K562 (cell line): ENCODE data around the gene DNAH10. TPM values are rescaled to one million over a fixed set of nuclear protein-coding genes. Genes with fewer than 3 reads are reported as not detected.
A peak's percentile ranks its signal among the peaks of the same experiment; 100 is the strongest.

Source experiments
- ATAC-seq: fragments of 200-7000 bp; cut with Tn5 transposase; 3 replicates; pipeline ENCODE4 v1.9.1; 2020; ENCODE audit warnings: moderate library complexity
- BruUV-seq: library from RNA; stranded (reverse); fragments of 400-500 nt; replicated peaks from 2 replicates; lab custom pipeline; 2021; lab: Mats Ljungman, UMichigan
- CTCF ChIA-PET: fragments of 300-600 bp; formaldehyde crosslinking; extraction: SDS; loops from one replicate; lab custom pipeline; 2021; ENCODE audit warnings: low intra/inter-chr PET ratio; lab: Yijun Ruan, JAX
- POLR2A ChIA-PET: fragments of 300-600, 350-650 bp; sonication (Branson Sonifier 250); formaldehyde crosslinking; extraction: SDS; loops from one replicate; lab custom pipeline; 2021; ENCODE audit warnings: antibody characterized with exemption, inconsistent platforms; lab: Yijun Ruan, JAX
- DNase-seq, 4 experiments: peaks; one replicate each; pipeline versions ENCODE4 v3.0.0 to v3.0.0-alpha.2; 2011 to 2018; ENCODE audit warnings: low spot score in 3 of 4, mixed read lengths in 3 of 4; ENCODE audit errors: extremely low read depth in 1 of 4
- FAIRE-seq: peaks from 2 replicates; lab custom pipeline; 2011; peaks lifted over from hg19 to GRCh38; lab: Jason Lieb, UNC
- H2AFZ ChIP-seq: 2 replicates; pipeline ENCODE4 v1.6.0; 2011; ENCODE audit warnings: low read depth, low read length, control low read depth, inconsistent platforms
- H3K27ac ChIP-seq: fragments of 200-600 bp; 3 replicates; pipeline ENCODE4 v1.8.0; 2011; ENCODE audit warnings: low read depth, mild to moderate bottlenecking, control low read depth, inconsistent platforms, low read length, moderate library complexity, mixed read lengths; ENCODE audit errors: extremely low read depth
- H3K27me3 ChIP-seq, 2 experiments: fragments of 300-600 bp in 1 of 2; 2 replicates in 1 of 2; 3 replicates in 1 of 2; pipeline versions ENCODE4 v1.6.0 to v1.8.0; 2011; ENCODE audit warnings: inconsistent platforms in 2 of 2, low read length in 2 of 2, mild to moderate bottlenecking in 1 of 2, mixed read lengths in 1 of 2, moderate library complexity in 1 of 2; ENCODE audit not compliant: control insufficient read depth in 2 of 2, insufficient read depth in 2 of 2
- H3K36me3 ChIP-seq: fragments of 300-600 bp; 3 replicates; pipeline ENCODE4 v1.8.0; 2011; ENCODE audit warnings: mild to moderate bottlenecking, low read length, inconsistent platforms; ENCODE audit not compliant: control insufficient read depth, insufficient read depth
- H3K4me1 ChIP-seq, 2 experiments: fragments of 200-600 bp in 1 of 2; replicated peaks in 1 of 2; 2 replicates in 1 of 2; 3 replicates in 1 of 2; pipeline versions ENCODE4 v1.5.1 to v1.8.0; 2011; ENCODE audit warnings: inconsistent platforms in 2 of 2, low read length in 2 of 2, mild to moderate bottlenecking in 1 of 2, mixed read lengths in 1 of 2, moderate library complexity in 1 of 2; ENCODE audit not compliant: control insufficient read depth in 2 of 2, insufficient read depth in 2 of 2
- H3K4me2 ChIP-seq: 2 replicates; pipeline ENCODE4 v1.6.1; 2011; ENCODE audit warnings: low read length, control low read depth, inconsistent platforms, mixed read lengths; ENCODE audit not compliant: insufficient read depth
- H3K4me3 ChIP-seq: fragments of 200-600 bp; sonication (generic), shearing (Covaris generic); 2 replicates; pipeline ENCODE4 v1.5.1; 2016; ENCODE audit warnings: control low read depth, inconsistent platforms
- H3K79me2 ChIP-seq: fragments of 200-600 bp; 3 replicates; pipeline ENCODE4 v1.8.0; 2011; ENCODE audit warnings: low read length, inconsistent platforms; ENCODE audit not compliant: control insufficient read depth, insufficient read depth
- H3K9ac ChIP-seq, 2 experiments: 2 replicates each; pipeline versions ENCODE4 v1.6.0 to v1.6.1; 2011; ENCODE audit warnings: low read depth in 2 of 2, low read length in 2 of 2, control low read depth in 1 of 2, inconsistent platforms in 1 of 2, mild to moderate bottlenecking in 1 of 2, mixed read lengths in 1 of 2; ENCODE audit not compliant: insufficient read depth in 1 of 2
- H3K9me1 ChIP-seq: one replicate; pipeline ENCODE4 v1.6.0; 2011; ENCODE audit warnings: inconsistent platforms, mild to moderate bottlenecking, low read length, moderate library complexity; ENCODE audit not compliant: control insufficient read depth, insufficient read depth
- H3K9me3 ChIP-seq: replicated peaks from 2 replicates; pipeline ENCODE4 v1.5.1; 2011; ENCODE audit warnings: low read depth, low read length, inconsistent platforms; ENCODE audit not compliant: control insufficient read depth, insufficient read depth
- H4K20me1 ChIP-seq: replicated peaks from 2 replicates; pipeline ENCODE4 v1.6.1; 2011; ENCODE audit warnings: low read length, inconsistent platforms, mixed read lengths; ENCODE audit not compliant: control insufficient read depth, insufficient read depth
- NR2C1 ChIP-seq, 2 experiments: fragments of 450-650 bp; IDR thresholded peaks; 2 replicates each; pipeline ENCODE4 v1.6.1; 2017; ENCODE audit warnings: mild to moderate bottlenecking in 2 of 2, antibody characterized with exemption in 1 of 2, inconsistent platforms in 1 of 2, missing compliant biosample characterization in 1 of 2, missing genetic modification characterization in 1 of 2
- NR2C2 ChIP-seq, 2 experiments: fragments of 200-800 bp in 1 of 2; sonication (Bioruptor generic) in 1 of 2; sonication (generic) in 1 of 2; formaldehyde crosslinking in 1 of 2; IDR thresholded peaks; 2 replicates each; pipeline versions ENCODE4 v1.6.1 to v1.8.0; 2016 to 2022; ENCODE audit warnings: mild to moderate bottlenecking in 1 of 2, missing compliant biosample characterization in 1 of 2, missing genetic modification characterization in 1 of 2, missing genetic modification reagents in 1 of 2
- RAD21 ChIP-seq, 2 experiments: fragments of 250-450 bp in 1 of 2; fragments of 450-650 bp in 1 of 2; sonication (Bioruptor Pico) in 1 of 2; formaldehyde crosslinking in 1 of 2; IDR thresholded peaks in 1 of 2; conservative IDR thresholded peaks in 1 of 2; 2 replicates each; pipeline versions ENCODE4 v1.4.0 to v1.8.0; 2020 to 2022; ENCODE audit warnings: mild to moderate bottlenecking in 2 of 2, moderate library complexity in 1 of 2
- SMAD4 ChIP-seq: fragments of 250-450 bp; sonication (Bioruptor Pico); conservative IDR thresholded peaks from 2 replicates; pipeline ENCODE4 v1.8.0; 2021; ENCODE audit warnings: inconsistent platforms, mild to moderate bottlenecking, moderate library complexity
- USF2 ChIP-seq: sonication (generic); formaldehyde crosslinking; IDR thresholded peaks from 2 replicates; pipeline ENCODE4 v1.5.0; 2020; ENCODE audit warnings: missing genetic modification reagents
- ZNF133 ChIP-seq: fragments of 250-450 bp; sonication (Bioruptor Pico); IDR thresholded peaks from 2 replicates; pipeline ENCODE4 v1.4.0; 2020; ENCODE audit warnings: mild to moderate bottlenecking
- WGBS: fragments of 100-300 bp; shearing (Covaris generic); methylation state at CpG from one replicate; pipeline ENCODE4 v1.1.6; 2016; ENCODE audit warnings: low coverage, mixed read lengths; ENCODE audit not compliant: insufficient coverage; ENCODE audit errors: missing lambda C conversion rate; 5-methylcytosine and 5-hydroxymethylcytosine counted together
- in situ Hi-C: fragments of 300-500 bp; cut with MboI; formaldehyde crosslinking; loops from 4 replicates; pipeline ENCODE4 v1.15.0; 2018; ENCODE audit warnings: inconsistent platforms, mixed read lengths
- intact Hi-C: fragments of 100-400 bp; cut with micrococcal nuclease; formaldehyde crosslinking; loops from 2 replicates; pipeline ENCODE4 v1.14.2; 2022
- polyA plus RNA-seq, 8 experiments: library from polyadenylated mRNA; depleted of rRNA in 4 of 8; stranded (reverse) in 5 of 8; unstranded in 3 of 8; fragments of >200 nt; fragmentation: Nextera tagmentation in 2 of 8; fragmentation: Illumina TruSeq in 1 of 8; extraction: Ambion mirVana in 2 of 8; extraction: Trizol in 1 of 8; gene quantifications; 2 replicates each; pipeline versions ENCODE4 v1.2.1 to v1.2.3, GENCODE V29; 2011 to 2014; ENCODE audit warnings: inconsistent platforms in 1 of 8, missing spikeins in 1 of 8
- total RNA-seq, 7 experiments: library from RNA; depleted of rRNA in 6 of 7; stranded (reverse); fragments of >200 nt in 6 of 7; fragmentation: Illumina TruSeq in 2 of 7; extraction: Trizol in 2 of 7; gene quantifications; 2 replicates each; pipeline versions ENCODE4 v1.2.1 to v1.2.3, GENCODE V29; 2011 to 2021; ENCODE audit warnings: low replicate concordance in 1 of 7

Gene DNAH10
- total and polyA plus RNA-seq, 9 of the 15 experiments (the other 6 are each of a cell fraction or from before 2014, with no cell fraction given): 0.01 to 0.06 (median 0.04) TPM; not detected in 1

- TF ChIP-seq USF2 (CRISPR knock-in tag): no peak
- TF ChIP-seq, all 486 proteins: peak for 3
These were observed 166.3 kb downstream of the DNAH10 start (continued) for GRCh38 chr12:123928274-123928865.

GRCh38 chr12:123928897-123929296 is 166.8 kb downstream of the DNAH10 start:
- peaks cover 0 to 4% of the 10 kb centered on the region in 2 experiments; a peak in 2 of 5 replicates for H3K4me1 ChIP-seq
- peaks cover 58 to 93% of the 10 kb centered on the region in 2 experiments for H3K27me3 ChIP-seq
- no peaks in the 10 kb centered on the region for H3K79me2 ChIP-seq
- 0 out of 2 replicates have a peak, but pooled peaks cover 4% of the 10 kb centered on the region for H4K20me1 ChIP-seq
- FAIRE-seq: no peak
- intact Hi-C loops: loop anchor here (5.0 kb wide), 1 partner anchor 127 kb away; no protein-coding TSS in a partner anchor
- H3K4me2 ChIP-seq: no peak overlapping the region
- H2AFZ ChIP-seq: no peak overlapping the region
- H3K9ac ChIP-seq: no peak overlapping the region
- H3K36me3 ChIP-seq: no peaks in the 10 kb centered on the region
- TF ChIP-seq NR2C2 (CRISPR knock-in tag; IDR thresholded peaks at IDR 0.05) (no peak), NR2C2 (tag; IDR thresholded peaks at IDR 0.05) (peak; percentile 62), RAD21 (CRISPR knock-in tag; conservative IDR thresholded peaks at IDR 0.05 in 1 of 2, IDR thresholded peaks at IDR 0.05 in 1 of 2) (no peak), ZNF133 (CRISPR knock-in tag) (no peak), NR2C1 (IDR thresholded peaks at IDR 0.05) (peak; percentile 42), NR2C1 (tag; IDR thresholded peaks at IDR 0.05) (peak; percentile 46; the same call in 1 of the 2 replicates), SMAD4 (CRISPR knock-in tag) (no peak)
- TF ChIP-seq, all 486 proteins: peak for 2
- no peaks in the 10 kb centered on the region for H3K9me1 ChIP-seq
- no peak overlapping the region for H3K4me3 ChIP-seq
- ChIA-PET POLR2A (interaction anchor here (1.1 kb wide), 1 partner anchor 10 kb away, joined by 3 read pairs; no protein-coding TSS in a partner anchor), CTCF (no interaction called here)
- in situ Hi-C loops: no loop called here
- DNase-seq (no peak), ATAC-seq (no peak)
- no peaks in the 10 kb centered on the region for H3K9me3 ChIP-seq
- no peak overlapping the region for H3K27ac ChIP-seq
- 21% methylated on average over 7 of the region's 7 CpGs for WGBS
- BruUV-seq: no TSS peak
